Stimulated activated CD8-positive, alpha-beta memory T cell treated with anti-CD3 and anti-CD28 coated beads, Interleukin-15, amount 100 ng/mL, for 4 hours (primary cell): Measurements from ENCODE around the gene EFR3B.

Experiments
- DNase-seq, 2 donors: peaks; one replicate each; pipeline ENCODE4 v3.0.0-alpha.2; 2020; ENCODE audit warnings: low read depth in 2 of 2

EFR3B gene

GRCh38 chr2:25034081-25034480 is 7.8 kb upstream of the EFR3B start:
- no peak for DNase-seq

DNA sequence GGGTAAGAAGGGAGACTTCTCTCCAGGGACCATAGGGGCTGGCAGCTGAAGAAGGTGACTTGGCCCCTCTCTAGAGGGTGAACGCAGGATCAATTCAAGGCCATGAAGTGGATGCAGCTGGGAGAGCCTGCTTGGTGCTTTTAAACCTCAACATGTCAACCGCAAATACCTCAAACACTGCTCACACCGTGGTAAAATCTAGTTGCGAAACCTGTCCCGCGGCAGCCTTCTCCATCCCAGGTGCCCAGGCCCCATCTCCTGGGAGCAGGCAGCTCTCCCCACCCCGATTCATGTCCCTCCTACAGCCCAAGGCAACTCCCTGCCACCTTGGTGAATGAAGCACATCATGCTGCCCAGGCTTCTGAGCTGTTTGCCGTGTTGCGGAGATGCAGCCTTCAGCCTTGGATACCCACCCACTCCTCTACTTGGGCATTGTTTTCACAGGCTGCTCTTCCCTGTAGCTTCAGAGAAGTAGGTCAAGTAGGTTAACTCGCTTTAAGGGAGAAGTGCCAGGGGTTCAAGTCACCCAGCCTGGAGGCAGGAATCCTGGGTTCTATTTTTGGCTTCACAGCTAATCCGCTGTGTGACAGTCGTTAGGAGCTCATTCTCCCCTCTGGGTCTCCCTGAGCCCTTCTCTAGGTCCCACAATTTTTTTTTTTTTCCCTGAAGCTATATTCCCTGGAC is 6.2 kb upstream of the EFR3B start:
- no peak for DNase-seq

- DNase-seq: no peak
These were observed 5.7 kb upstream of the EFR3B start for GRCh38 chr2:25036221-25036559.

- DNase-seq: no peak
These were observed 2.8 kb upstream of the EFR3B start for GRCh38 chr2:25039126-25039525.

GRCh38 chr2:25041307-25041927 is 459 bp upstream of the EFR3B start:
- DNase-seq: no peak

DNA sequence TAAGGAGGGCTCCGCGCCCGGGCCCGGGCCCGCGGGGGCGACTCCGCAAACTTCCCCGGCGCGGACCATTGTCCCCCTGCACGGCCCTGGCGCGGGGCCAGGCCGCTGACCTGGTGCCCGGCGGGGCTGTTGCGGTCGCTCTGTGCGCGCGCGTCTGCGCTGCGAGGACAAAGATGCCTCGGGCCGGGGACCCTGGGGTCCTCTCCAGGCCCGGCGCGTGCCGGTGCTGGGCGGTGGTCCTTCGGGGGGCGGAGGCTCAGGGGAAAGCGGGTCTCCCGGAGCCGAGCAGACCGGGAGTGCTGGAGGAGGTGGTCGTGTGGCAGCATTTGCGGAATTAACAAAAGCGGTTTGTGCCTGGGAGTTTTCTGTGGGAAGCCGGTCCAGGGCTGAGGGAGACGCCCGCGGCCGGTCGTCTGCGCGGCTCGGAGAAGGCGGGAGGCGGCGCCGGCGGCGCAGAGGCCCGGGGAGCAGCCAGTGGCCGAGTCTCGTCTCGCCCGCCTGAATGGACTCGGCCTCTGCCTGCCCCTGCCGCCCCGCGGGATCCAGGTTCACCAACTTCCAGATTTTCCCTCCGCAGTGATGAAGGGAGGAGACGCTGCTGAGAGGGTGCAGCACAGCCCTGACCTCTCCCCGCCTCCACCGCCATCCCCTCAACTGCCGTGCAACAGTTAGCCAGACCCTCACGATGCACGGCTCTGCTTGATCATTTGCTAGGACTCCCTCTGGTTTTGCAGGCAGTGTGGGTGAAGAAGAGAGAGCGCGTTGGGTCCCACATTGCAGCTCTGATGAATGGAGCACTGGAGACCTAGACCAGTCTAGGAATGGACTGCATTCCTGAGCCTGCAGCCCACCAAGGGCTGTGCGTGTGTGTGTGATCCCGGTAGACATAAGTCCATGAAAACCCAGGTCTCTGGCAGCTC is 705 bp downstream of the EFR3B start:
- DNase-seq: no peak

- peak in 1 of 2 donors; percentile 13 for DNase-seq
These were observed 1.5 kb downstream of the EFR3B start for GRCh38 chr2:25043241-25043867.

- no peak for DNase-seq
These were observed 2.1 kb downstream of the EFR3B start for GRCh38 chr2:25044011-25044410.

GRCh38 chr2:25044990-25045389 is 3.1 kb downstream of the EFR3B start:
- no peak for DNase-seq

DNA sequence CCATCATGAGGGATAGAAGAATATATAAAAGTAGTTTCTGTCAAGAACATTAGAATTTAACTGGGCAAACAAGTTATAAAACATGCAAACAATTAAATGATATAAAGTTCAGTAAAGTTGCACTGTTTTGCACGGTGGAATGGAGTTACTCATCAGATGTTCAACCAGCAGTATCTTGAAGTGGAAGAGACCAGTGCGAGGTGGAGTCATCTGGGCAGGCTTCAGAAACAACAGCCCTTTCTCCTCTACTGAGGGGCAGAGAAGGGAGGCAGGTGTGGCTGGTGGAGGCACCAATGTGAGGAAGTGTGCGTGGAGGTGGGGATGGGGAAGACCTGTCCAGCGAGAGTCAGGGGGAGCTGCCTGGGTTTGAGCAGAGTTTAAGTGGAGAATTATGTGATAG is 7.5 kb downstream of the EFR3B start:
- DNase-seq: no peak

GRCh38 chr2:25050128-25050527 is 8.3 kb downstream of the EFR3B start:
- no peak for DNase-seq

DNA sequence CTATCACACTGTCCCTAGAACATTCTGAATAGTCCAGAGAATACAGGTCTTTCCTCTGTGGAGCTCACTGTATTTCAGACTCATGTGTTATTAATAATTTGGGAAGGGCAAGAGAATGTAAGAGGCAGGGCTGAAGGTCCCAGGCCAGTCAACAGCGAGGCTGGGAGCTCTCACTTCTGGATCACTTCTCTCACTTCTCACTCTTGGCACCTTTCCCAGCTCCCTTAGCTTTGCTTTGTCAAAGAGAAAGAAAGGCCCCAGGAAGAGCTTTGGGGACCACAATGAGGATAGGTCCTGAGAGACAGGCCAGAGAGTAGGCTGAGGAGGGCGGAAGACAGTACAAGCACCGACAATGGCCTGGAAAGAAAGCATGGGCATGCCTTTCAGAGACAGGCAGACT is 11.2 kb downstream of the EFR3B start:
- no peak for DNase-seq

DNA sequence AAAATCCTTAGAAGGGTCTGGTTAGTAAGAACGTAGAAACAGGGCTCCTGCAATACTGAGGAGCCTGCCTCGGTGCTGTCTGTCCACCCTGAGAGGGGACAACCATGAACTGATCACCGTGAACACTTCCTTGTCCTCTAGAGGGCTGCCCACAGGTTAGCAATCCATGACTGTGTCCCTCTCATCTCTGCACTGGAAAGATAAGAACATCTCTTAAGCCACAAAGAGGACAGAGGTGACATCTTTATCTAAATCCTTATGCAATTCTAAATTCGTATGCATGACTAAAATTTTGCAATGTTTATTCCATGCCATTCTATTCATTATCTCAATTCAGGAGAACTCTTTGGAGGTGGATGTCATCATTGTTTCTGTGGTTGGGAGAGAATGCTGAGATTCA is 12.8 kb downstream of the EFR3B start:
- DNase-seq: no peak

DNA sequence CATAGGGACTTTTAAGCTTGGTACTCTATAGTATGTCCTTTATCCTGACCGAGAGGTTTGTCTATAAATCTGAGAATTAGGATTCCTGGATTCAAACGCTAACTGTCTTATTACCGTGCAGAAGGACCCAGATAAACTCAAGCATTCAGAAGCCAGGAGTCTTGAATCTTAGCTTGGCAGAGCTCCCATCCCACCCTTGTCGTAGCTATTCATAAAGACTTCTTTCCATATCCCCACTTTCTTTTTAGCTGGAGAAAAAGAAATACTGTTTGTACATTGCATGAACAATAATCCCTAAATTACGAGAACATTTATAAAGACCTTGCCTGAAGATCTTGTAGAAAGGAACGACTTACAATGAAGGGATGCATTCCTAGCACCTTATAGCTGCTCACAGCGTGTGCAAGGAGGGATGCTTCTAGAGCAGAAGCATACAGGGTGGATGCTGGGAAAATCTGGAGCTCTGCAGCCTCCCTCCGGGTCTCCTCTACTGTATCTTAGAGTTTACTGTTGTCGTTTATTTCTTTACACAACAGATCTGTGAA is 13.6 kb downstream of the EFR3B start:
- no peak for DNase-seq

- DNase-seq: no peak
These were observed 14.4 kb downstream of the EFR3B start for GRCh38 chr2:25056098-25056821.

- no peak for DNase-seq
These were observed 20.6 kb downstream of the EFR3B start for GRCh38 chr2:25062511-25062917.

DNA sequence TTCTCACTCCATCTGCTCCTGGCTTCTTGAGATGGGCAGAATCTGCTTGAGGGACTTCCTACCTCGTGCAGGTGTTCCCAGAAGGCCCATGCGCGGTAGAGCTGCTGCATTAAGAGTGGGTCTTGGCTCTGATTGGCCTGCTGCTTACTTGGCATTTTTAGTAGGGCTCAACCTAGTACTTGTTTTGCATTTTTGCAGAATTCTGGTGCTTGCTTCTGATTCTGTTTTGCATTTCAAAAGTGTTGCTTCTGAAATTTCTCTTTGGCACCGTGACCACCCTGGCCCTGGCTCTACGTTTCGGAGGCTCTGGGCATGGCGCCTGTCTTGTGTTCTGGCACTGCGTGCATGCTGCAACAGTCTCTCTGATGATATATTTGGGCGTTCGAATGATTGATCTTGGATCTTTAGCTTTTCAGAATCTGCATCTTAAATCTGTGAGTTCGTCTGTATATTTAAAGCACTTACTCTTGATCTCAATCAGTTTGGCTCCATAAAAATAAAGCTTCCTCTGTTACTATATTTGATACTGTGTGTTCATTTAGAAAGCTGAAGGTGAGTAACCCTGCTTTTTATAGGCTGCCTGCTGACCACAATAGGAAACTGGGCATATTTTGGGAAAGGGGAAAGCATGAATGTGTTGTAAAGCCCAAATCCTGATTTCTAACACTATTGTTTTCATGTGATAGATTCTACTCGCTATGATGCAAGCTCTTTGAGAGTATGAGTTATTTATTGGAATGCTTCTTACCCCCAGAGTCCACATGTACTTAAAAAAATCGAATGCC is 22.2 kb downstream of the EFR3B start:
- DNase-seq: no peak

DNA sequence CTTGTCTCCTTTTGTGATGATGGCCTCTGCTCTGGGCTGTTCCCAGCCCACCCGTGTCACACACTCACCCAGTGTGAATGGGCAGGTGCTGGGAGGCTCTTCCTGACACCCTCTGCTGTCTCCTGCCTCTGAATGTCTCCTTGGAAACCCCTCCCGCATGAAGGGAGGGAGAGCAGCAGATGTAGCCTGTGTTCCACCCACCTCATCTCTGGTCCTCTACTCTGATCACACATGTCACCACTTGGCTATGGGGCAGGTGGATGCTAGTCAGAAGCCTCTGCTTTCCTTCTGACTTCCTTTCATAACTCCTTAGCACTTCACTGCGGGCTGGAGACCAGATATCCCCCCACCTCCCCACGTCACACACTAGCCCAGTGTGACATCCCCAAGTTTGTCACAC is 23.9 kb downstream of the EFR3B start:
- no peak for DNase-seq

DNA sequence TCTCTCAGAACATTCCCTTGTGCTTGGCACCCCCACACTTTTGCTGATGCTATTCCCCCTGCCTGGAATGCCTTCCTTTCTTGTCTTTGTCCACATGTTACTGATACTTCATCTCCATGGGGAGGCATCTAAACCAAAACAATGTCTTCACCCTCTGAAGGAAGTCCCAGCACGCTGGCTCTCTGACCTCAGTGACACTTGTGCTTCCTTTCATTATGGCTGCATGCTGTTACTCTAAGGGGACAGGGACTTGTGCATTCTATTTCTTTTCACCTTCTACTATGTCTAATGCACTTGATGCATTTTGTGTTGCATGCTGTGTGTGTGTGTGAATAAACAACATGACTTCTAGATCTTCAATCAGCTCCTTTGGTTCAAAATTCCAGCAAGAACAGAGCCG is 24.6 kb downstream of the EFR3B start:
- no peak for DNase-seq

DNA sequence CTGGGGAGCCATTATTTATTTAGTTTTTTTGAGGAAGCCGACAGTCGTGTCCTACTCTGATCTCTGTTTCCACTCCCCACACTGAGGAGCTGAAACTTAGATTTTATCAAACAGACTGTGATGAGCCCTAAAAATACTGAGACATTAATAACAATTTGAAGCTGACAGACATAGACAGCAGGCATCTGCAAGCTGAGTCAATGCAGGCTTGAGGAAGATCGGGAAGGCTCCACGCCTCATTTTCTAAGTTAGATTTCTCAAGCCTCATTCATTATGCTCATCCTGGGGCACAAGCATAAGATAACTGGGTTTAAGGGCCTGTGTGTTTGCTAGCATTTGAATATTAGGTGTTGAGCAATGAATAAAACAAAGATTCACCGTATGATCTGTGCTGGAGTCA is 26.3 kb downstream of the EFR3B start:
- no peak for DNase-seq

GRCh38 chr2:25071966-25072365 is 30.1 kb downstream of the EFR3B start:
- no peak for DNase-seq
